HepG2 (cell line): ENCODE measurements around the gene EPHB3. TPM values are rescaled to one million over a fixed set of nuclear protein-coding genes. Genes with fewer than 3 reads are reported as not detected.

Experiments
- ATAC-seq: fragments of 200-7000 bp; cut with Tn5 transposase; 3 replicates; pipeline ENCODE4 v1.9.1; 2020; ENCODE audit warnings: mild to moderate bottlenecking, moderate library complexity
- BruUV-seq: library from RNA; stranded (reverse); fragments of 400-500 nt; replicated peaks from 2 replicates; lab custom pipeline; 2021; lab: Mats Ljungman, UMichigan
- CTCF ChIA-PET: fragments of 300-600 bp; formaldehyde crosslinking; extraction: SDS; loops from one replicate; lab custom pipeline; 2021; ENCODE audit warnings: low total read pairs, inconsistent platforms, low intra/inter-chr PET ratio; lab: Yijun Ruan, JAX
- POLR2A ChIA-PET: fragments of 350-600 bp; sonication (Branson Sonifier 250); formaldehyde crosslinking; loops from one replicate; lab custom pipeline; 2020; ENCODE audit warnings: antibody characterized with exemption, inconsistent platforms; lab: Yijun Ruan, JAX
- DNase-seq: peaks from one replicate; pipeline ENCODE4 v3.0.0-alpha.2; 2015; ENCODE audit warnings: low spot score
- FAIRE-seq: peaks from 3 replicates; lab custom pipeline; 2011; peaks lifted over from hg19 to GRCh38; lab: Jason Lieb, UNC
- H2AFZ ChIP-seq: one replicate; pipeline ENCODE4 v1.6.1; 2011; ENCODE audit warnings: low read length, inconsistent platforms
- H3K27ac ChIP-seq: fragments of 300-600 bp; 3 replicates; pipeline ENCODE4 v1.8.0; 2011; ENCODE audit warnings: mixed run types, mild to moderate bottlenecking, mixed read lengths, low read length, inconsistent platforms; ENCODE audit not compliant: insufficient read depth; ENCODE audit errors: extremely low read length
- H3K27me3 ChIP-seq, 2 experiments: fragments of 200-600 bp in 1 of 2; 2 replicates in 1 of 2; 3 replicates in 1 of 2; pipeline versions ENCODE4 v1.6.0 to v1.8.0; 2011; ENCODE audit warnings: low read length in 2 of 2, mild to moderate bottlenecking in 2 of 2, moderate library complexity in 2 of 2, inconsistent platforms in 1 of 2; ENCODE audit not compliant: insufficient read depth in 2 of 2, control insufficient read depth in 1 of 2
- H3K36me3 ChIP-seq, 2 experiments: fragments of 200-600 bp in 1 of 2; replicated peaks in 1 of 2; 2 replicates in 1 of 2; 3 replicates in 1 of 2; pipeline versions ENCODE4 v1.5.1 to v1.8.0; 2011; ENCODE audit warnings: low read length in 2 of 2, inconsistent platforms in 1 of 2; ENCODE audit not compliant: insufficient read depth in 2 of 2, control insufficient read depth in 1 of 2
- H3K4me1 ChIP-seq: 2 replicates; pipeline ENCODE4 v1.5.1; 2012; ENCODE audit warnings: low read length, inconsistent platforms; ENCODE audit not compliant: insufficient read depth
- H3K4me2 ChIP-seq: 2 replicates; pipeline ENCODE4 v1.6.0; 2011; ENCODE audit warnings: low read depth, low read length, inconsistent platforms
- H3K4me3 ChIP-seq, 3 experiments: fragments of 200-600 bp in 1 of 3; sonication (generic), shearing (Covaris generic) in 1 of 3; replicated peaks in 1 of 3; 2 replicates each; pipeline ENCODE4 v1.5.1; 2011 to 2016; ENCODE audit warnings: low read length in 3 of 3, inconsistent platforms in 2 of 3, low read depth in 2 of 3, mild to moderate bottlenecking in 2 of 3, control low read depth in 1 of 3, mixed read lengths in 1 of 3; ENCODE audit not compliant: insufficient read depth in 1 of 3
- H3K79me2 ChIP-seq: one replicate; pipeline ENCODE4 v1.6.1; 2011; ENCODE audit warnings: low read length, inconsistent platforms; ENCODE audit not compliant: insufficient read depth
- H3K9ac ChIP-seq: 2 replicates; pipeline ENCODE4 v1.6.0; 2011; ENCODE audit warnings: mild to moderate bottlenecking, low read depth, low read length, inconsistent platforms; ENCODE audit not compliant: insufficient read depth
- H3K9me3 ChIP-seq: 2 replicates; pipeline ENCODE4 v1.5.1; 2012; ENCODE audit warnings: mild to moderate bottlenecking, low read length
- H4K20me1 ChIP-seq: 2 replicates; pipeline ENCODE4 v1.6.0; 2011; ENCODE audit warnings: inconsistent platforms, mild to moderate bottlenecking, low read length, moderate library complexity; ENCODE audit not compliant: insufficient read depth
- GTF2F1 ChIP-seq: fragments of 150-350 bp; IDR thresholded peaks from 2 replicates; pipeline ENCODE4 v1.6.1; 2014; ENCODE audit warnings: low read length
- MAFK ChIP-seq, 2 experiments: IDR thresholded peaks in 1 of 2; conservative IDR thresholded peaks in 1 of 2; 2 replicates each; pipeline ENCODE4 v1.6.1; 2011; ENCODE audit warnings: improper control_type of control experiment in 2 of 2, low read length in 2 of 2
- PHF5A ChIP-seq: IDR thresholded peaks from one replicate; pipeline ENCODE4 v1.6.1; 2018; ENCODE audit warnings: low read depth, missing genetic modification reagents; ENCODE audit not compliant: unreplicated experiment
- PREB ChIP-seq: sonication (generic); formaldehyde crosslinking; IDR thresholded peaks from 2 replicates; pipeline ENCODE4 v1.4.0; 2020; ENCODE audit warnings: missing genetic modification reagents
- RERE ChIP-seq: IDR thresholded peaks from 2 replicates; pipeline ENCODE4 v1.6.1; 2016; ENCODE audit warnings: low read depth, missing genetic modification reagents, missing compliant biosample characterization
- RXRA ChIP-seq: sonication (generic); formaldehyde crosslinking; IDR thresholded peaks from 2 replicates; pipeline ENCODE4 v1.5.1; 2020; ENCODE audit warnings: missing genetic modification reagents
- TBL1XR1 ChIP-seq: fragments of 150-350 bp; IDR thresholded peaks from 2 replicates; pipeline ENCODE4 v1.6.1; 2014; ENCODE audit warnings: borderline replicate concordance, low read length; ENCODE audit not compliant: partially characterized antibody
- TFE3 ChIP-seq: IDR thresholded peaks from 2 replicates; pipeline ENCODE4 v1.6.1; 2016
- ZBTB7B ChIP-seq: sonication (generic); formaldehyde crosslinking; IDR thresholded peaks from 2 replicates; pipeline ENCODE4 v1.4.0; 2020; ENCODE audit warnings: missing genetic modification reagents
- ZNF383 ChIP-seq: sonication (generic); formaldehyde crosslinking; IDR thresholded peaks from 2 replicates; pipeline ENCODE4 v1.4.0; 2020; ENCODE audit warnings: missing genetic modification reagents, mild to moderate bottlenecking, borderline replicate concordance
- ZUFSP ChIP-seq: sonication (generic); formaldehyde crosslinking; IDR thresholded peaks from 2 replicates; pipeline ENCODE4 v1.9.0; 2021; ENCODE audit warnings: missing genetic modification reagents, mild to moderate bottlenecking, borderline replicate concordance
- WGBS: methylation state at CpG from one replicate; pipeline ENCODE4 v1.1.6; 2017; ENCODE audit warnings: low lambda C conversion rate; 5-methylcytosine and 5-hydroxymethylcytosine counted together
- in situ Hi-C: cut with HindIII; loops from 2 replicates; pipeline ENCODE4 v1.10.0; 2017; ENCODE audit warnings: low pct_unique_long_range_greater_than_20kb; ENCODE audit not compliant: extremely low pct_ligation_motif_present
- intact Hi-C: fragments of 100-400 bp; cut with micrococcal nuclease; formaldehyde crosslinking; loops from one replicate; pipeline ENCODE4 v1.10.0; 2022; ENCODE audit not compliant: unreplicated experiment
- polyA plus RNA-seq, 8 experiments: library from polyadenylated mRNA; depleted of rRNA in 3 of 8; stranded (reverse) in 7 of 8; unstranded in 1 of 8; fragments of >200 nt; fragmentation: Illumina TruSeq in 4 of 8; extraction: Trizol in 4 of 8; gene quantifications; 2 replicates each; pipeline versions ENCODE4 v1.2.1 to v1.2.3, GENCODE V29; 2011 to 2016; ENCODE audit warnings: low read depth in 4 of 8, missing spikeins in 1 of 8, mixed read lengths in 1 of 8; ENCODE audit not compliant: insufficient read depth in 1 of 8
- total RNA-seq, 5 experiments: library from RNA; depleted of rRNA; stranded (reverse); fragments of >200 nt; fragmentation: Illumina TruSeq; extraction: Trizol; gene quantifications; 2 replicates each; pipeline ENCODE4 v1.2.3, GENCODE V29; 2016; ENCODE audit warnings: low read depth in 1 of 5

EPHB3 gene
- total and polyA plus RNA-seq, 2 of the 13 experiments (the other 11 are each of a cell fraction or from before 2014, with no cell fraction given) = 0.01 TPM; not detected in 1

- Histone ChIP-seq H3K9me3 (no peaks in the 10 kb centered on the region), H3K4me3 (peak overlapping the region; percentile 26 to 70 (median 45); a peak in 4 of 6 replicates), H4K20me1 (no peaks in the 10 kb centered on the region), H3K79me2 (no peaks in the 10 kb centered on the region), H3K27ac (no peak overlapping the region), H2AFZ (no peak overlapping the region), H3K4me1 (no peaks in the 10 kb centered on the region; the same call in 1 of the 2 replicates), H3K9ac (no peak overlapping the region), H3K4me2 (peak overlapping the region; percentile 87), H3K36me3 (no peaks in the 10 kb centered on the region), H3K27me3 (peaks cover 8 to 58% of the 10 kb centered on the region in 2 experiments; a peak in 4 of 5 replicates)
- FAIRE-seq (peak; percentile 64), DNase-seq (peak; percentile 58), ATAC-seq (peak; percentile 100)
- in situ Hi-C loops (loop anchor here (10.0 kb wide), 1 partner anchor 139 kb away; the partner anchor contains the start of gene THPO), intact Hi-C loops (loop anchor here (2.0 kb wide), 3 partner anchors 45 to 143 kb away; no protein-coding TSS in a partner anchor)
- POLR2A ChIA-PET = interaction anchor here (0.7 to 1.5 kb wide), 4 partner anchors 136 to 168 kb away, joined by 3 to 21 read pairs (median 3); no protein-coding TSS in a partner anchor
- BruUV-seq = no TSS peak
- CTCF ChIA-PET = interaction anchor here (0.8 to 2.1 kb wide), 4 partner anchors 45 to 168 kb away, joined by 3 to 20 read pairs (median 7); no protein-coding TSS in a partner anchor
- 3% methylated on average over 16 of the region's 69 CpGs for WGBS
- no peak for TF ChIP-seq TBL1XR1
- no peak for TF ChIP-seq RERE (CRISPR knock-in tag)
- no peak for TF ChIP-seq ZNF383
- 0 out of 2 replicates have a peak, but pooled peaks have one; percentile 58 for TF ChIP-seq ZBTB7B (CRISPR knock-in tag)
- TF ChIP-seq PREB (CRISPR knock-in tag) = no peak
- TF ChIP-seq MAFK (conservative IDR thresholded peaks at IDR 0.05 in 1 of 2, IDR thresholded peaks at IDR 0.05 in 1 of 2; ENCODE audit: low read length in 2 of 2) = no peak
- TF ChIP-seq GTF2F1 = no peak
- TF ChIP-seq ZUFSP (CRISPR knock-in tag) = no peak
- peak; percentile 39; the same call in 1 of the 2 replicates for TF ChIP-seq RXRA (CRISPR knock-in tag)
- TF ChIP-seq PHF5A (CRISPR knock-in tag) = no peak
- TF ChIP-seq TFE3 (CRISPR knock-in tag) = 0 out of 2 replicates have a peak, but pooled peaks have one; percentile 15
Measured at GRCh38 chr3:184513276-184514170, 48.1 kb upstream of the EPHB3 start.
